Type B pancreatic cell (in vitro differentiated cells): ENCODE measurements around the gene MARK3. TPM values are rescaled to one million over a fixed set of nuclear protein-coding genes. Genes with fewer than 3 reads are reported as not detected.

Experiments used
- DNase-seq: peaks from one replicate; pipeline ENCODE4 v3.0.0; 2021; ENCODE audit warnings: mixed read lengths; ENCODE audit not compliant: unreplicated experiment; ENCODE audit errors: extremely low spot score
- H3K27ac Mint-ChIP-seq: 2 replicates; pipeline ENCODE4 v1.8.0; 2021; ENCODE audit warnings: mild to moderate bottlenecking, mixed read lengths
- H3K27me3 Mint-ChIP-seq: 2 replicates; pipeline ENCODE4 v1.8.0; 2021; ENCODE audit warnings: mixed read lengths
- H3K36me3 Mint-ChIP-seq: 2 replicates; pipeline ENCODE4 v1.8.0; 2021; ENCODE audit warnings: mixed read lengths
- H3K4me1 Mint-ChIP-seq: one replicate; pipeline ENCODE4 v1.8.0; 2021; ENCODE audit warnings: mixed read lengths; ENCODE audit not compliant: unreplicated experiment
- H3K4me3 Mint-ChIP-seq: 2 replicates; pipeline ENCODE4 v1.8.0; 2021; ENCODE audit warnings: mild to moderate bottlenecking, mixed read lengths
- H3K9me3 Mint-ChIP-seq: 2 replicates; pipeline ENCODE4 v1.8.0; 2021; ENCODE audit warnings: mixed read lengths
- total RNA-seq: library from RNA; stranded (reverse); gene quantifications from 2 replicates; pipeline ENCODE4 v1.2.1, GENCODE V29; 2021; ENCODE audit warnings: low replicate concordance
- TF ChIP-seq, protein P1 (sequence below): fragments of 200-600 bp; sonication (generic); conservative IDR thresholded peaks from 2 replicates; pipeline ENCODE4 v1.5.0; 2021; ENCODE audit warnings: antibody characterized with exemption, mild to moderate bottlenecking

Gene MARK3
- total RNA-seq, 1 donor from 2014 or later, result 91.4 TPM

DNA sequence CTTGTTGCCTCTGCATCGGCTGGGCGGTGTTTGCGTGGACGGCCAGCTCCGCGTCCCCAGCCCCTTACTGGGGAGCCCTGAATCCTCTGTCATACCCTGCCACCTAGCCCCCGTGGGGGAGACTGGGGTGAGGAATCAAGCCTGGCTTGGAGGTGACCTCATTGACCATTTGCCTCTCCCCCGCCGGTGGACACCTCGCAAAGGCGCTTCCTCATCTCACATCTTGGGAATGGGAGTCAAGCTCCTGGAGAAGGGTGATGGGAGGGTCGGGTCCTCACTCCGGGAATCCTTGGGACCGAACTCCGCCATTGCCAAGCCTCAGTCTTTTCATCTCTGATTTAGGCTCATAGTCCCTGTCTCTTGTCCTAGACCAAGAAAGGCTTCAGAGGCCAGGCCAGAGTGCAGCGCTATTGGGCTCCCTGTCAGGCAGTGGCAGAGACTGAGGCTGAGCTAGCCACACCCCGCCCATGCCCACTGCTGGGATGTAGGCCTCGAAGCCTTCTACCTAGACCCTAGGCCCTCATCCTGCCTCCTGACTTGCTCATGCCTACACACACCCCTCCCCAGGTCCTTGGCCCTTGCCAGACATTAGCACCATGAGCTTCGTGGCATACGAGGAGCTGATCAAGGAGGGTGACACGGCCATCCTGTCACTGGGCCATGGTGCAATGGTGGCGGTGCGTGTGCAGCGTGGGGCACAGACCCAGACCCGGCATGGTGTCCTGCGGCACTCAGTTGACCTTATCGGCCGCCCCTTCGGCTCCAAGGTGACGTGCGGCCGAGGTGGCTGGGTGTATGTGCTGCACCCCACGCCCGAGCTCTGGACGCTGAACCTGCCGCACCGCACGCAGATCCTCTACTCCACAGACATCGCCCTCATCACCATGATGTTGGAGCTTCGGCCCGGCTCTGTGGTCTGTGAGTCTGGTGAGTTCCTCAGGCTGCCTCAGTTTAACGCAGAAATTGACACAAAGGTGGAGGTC is 144.5 kb downstream of the MARK3 start:
- TF ChIP-seq, protein P1, sequence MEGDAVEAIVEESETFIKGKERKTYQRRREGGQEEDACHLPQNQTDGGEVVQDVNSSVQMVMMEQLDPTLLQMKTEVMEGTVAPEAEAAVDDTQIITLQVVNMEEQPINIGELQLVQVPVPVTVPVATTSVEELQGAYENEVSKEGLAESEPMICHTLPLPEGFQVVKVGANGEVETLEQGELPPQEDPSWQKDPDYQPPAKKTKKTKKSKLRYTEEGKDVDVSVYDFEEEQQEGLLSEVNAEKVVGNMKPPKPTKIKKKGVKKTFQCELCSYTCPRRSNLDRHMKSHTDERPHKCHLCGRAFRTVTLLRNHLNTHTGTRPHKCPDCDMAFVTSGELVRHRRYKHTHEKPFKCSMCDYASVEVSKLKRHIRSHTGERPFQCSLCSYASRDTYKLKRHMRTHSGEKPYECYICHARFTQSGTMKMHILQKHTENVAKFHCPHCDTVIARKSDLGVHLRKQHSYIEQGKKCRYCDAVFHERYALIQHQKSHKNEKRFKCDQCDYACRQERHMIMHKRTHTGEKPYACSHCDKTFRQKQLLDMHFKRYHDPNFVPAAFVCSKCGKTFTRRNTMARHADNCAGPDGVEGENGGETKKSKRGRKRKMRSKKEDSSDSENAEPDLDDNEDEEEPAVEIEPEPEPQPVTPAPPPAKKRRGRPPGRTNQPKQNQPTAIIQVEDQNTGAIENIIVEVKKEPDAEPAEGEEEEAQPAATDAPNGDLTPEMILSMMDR, result no peak
- Mint-ChIP-seq H3K4me3 (peak overlapping the region; percentile 97), H3K27me3 (no peaks in the 10 kb centered on the region), H3K4me1 (peaks cover 16% of the 10 kb centered on the region), H3K27ac (peak overlapping the region; percentile 86), H3K9me3 (no peaks in the 10 kb centered on the region), H3K36me3 (no peaks in the 10 kb centered on the region)
- no peak for DNase-seq

DNA sequence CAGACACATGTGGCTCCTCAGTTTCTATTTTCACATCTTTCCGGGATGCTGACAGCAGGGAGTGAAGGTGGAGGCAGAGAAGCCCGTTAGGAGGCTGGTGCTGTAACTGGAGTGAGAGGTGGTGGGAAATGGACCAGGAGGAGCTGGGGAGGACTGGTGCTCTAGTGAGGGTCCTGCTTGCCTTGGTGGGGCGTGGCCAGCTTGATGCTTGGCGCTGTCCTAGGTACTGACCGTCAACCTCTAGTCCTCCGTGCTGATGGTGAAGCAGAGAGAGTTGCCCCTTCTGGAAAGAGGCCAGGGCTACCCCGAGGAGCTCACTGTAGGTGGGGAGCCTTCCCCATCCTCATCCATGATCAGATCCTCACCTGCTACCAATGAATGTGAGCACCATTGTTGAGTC is 145.2 kb downstream of the MARK3 start:
- H3K4me3 Mint-ChIP-seq, result peak overlapping the region; percentile 97
- H3K36me3 Mint-ChIP-seq, result no peaks in the 10 kb centered on the region
- H3K27ac Mint-ChIP-seq, result peak overlapping the region; percentile 58
- TF ChIP-seq, protein P1, result no peak
- H3K9me3 Mint-ChIP-seq, result no peaks in the 10 kb centered on the region
- H3K4me1 Mint-ChIP-seq, result peaks cover 15% of the 10 kb centered on the region
- no peaks in the 10 kb centered on the region for H3K27me3 Mint-ChIP-seq
- no peak for DNase-seq

DNA sequence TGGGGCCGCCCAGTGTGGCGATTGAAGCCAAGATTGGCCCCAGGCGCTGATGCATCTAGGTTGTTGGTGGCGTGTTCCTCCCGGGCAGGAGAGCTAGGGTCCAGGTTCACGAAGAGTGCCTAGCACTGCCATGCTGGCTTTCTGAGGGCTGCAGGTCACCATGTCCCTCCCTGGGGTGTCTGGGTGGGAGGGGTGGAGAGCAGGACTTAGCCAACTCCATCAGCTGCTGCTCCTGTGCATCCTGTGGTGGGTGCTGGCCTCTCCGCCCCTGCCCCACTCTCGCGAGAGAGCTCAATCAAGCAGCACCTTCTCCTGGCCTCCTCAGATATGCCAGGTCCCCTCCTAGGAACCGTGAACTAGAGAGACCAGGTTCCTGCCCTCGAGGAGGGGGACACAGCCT is 145.6 kb downstream of the MARK3 start:
- Mint-ChIP-seq H3K27me3 (no peaks in the 10 kb centered on the region), H3K36me3 (no peaks in the 10 kb centered on the region), H3K9me3 (no peaks in the 10 kb centered on the region), H3K4me3 (peak overlapping the region; percentile 97), H3K27ac (no peak overlapping the region), H3K4me1 (peaks cover 11% of the 10 kb centered on the region)
- no peak for DNase-seq
- TF ChIP-seq, protein P1, result no peak

DNA sequence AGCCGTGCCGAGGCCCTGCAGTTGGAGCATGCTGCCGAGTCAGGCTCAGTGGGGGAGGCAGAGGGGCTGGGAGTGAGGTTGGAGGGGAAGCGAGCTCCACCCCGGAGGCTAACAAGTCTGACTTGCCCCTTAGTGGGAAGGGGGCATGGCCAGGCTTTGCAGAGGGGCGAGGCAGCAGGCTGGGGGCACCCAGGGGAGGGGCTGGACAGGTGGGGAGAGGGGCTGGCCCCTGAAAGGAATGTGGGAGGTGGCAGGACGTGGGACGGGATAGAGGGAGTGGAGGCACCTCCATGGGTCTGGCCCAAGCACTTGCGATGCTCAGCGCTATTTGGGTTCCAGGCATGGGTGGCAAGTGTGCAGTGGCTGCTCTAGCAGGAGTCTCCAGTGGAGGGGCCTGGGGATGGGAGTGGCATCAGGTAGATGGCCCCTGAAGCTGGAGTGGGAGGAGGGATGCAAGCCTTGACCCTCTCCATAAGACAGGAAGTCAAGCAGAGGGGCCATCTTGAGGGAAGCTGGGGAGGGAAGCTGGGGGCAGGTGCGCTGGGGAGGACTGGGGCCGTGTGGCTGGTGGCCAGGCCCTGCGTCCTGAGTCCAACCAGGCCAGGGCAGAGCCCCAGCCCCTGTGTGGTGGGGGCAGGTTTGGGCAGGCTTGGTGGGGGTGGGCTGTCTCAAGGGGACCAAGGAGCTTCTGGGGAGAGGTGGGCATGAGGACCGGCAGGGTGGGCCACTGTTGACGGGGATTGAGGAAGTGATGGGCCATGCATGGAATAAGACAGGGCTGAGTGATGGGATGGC is 146.4 kb downstream of the MARK3 start:
- Mint-ChIP-seq H3K4me3 (peak overlapping the region; percentile 72), H3K27me3 (no peaks in the 10 kb centered on the region), H3K27ac (no peak overlapping the region), H3K36me3 (no peaks in the 10 kb centered on the region), H3K4me1 (peaks cover 8% of the 10 kb centered on the region), H3K9me3 (no peaks in the 10 kb centered on the region)
- TF ChIP-seq, protein P1, result no peak
- no peak for DNase-seq

DNA sequence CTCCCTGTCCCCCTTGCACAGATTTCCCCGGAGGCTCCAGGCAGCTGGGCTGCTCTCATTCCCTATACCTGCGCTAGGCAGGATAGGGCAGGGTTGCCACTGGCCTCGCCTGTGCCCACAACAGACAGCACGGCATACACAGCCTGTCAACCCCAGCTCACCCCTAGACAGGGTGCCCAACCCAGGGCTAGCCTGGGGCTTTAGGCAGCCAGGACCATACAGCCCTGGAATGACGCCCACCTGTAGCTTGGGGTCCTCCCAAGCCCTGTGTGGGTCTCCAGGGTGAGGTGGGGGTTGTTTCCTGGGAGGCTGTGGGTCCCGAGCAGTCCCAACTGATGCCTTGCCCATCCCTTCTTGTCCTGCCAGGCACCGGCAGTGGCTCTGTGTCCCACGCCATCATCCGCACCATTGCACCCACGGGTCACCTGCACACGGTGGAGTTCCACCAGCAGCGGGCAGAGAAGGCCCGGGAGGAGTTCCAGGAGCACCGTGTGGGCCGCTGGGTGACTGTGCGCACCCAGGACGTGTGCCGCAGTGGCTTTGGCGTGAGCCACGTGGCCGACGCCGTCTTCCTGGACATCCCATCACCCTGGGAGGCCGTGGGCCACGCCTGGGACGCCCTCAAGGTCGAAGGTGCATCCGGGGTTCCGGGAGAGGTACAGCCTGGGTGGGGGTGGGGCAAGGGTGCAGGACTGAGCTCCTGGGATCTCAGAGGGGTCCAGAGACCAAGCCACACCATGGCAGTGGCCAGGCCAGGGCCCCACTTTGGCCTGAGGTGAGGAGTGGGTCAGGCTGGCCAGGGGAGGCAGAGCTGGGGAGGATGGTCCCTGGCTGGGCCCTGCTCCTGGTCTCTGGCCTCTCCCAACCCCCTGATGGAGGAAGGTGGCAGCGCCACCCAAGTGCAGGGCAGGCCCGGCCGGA is 147.3 kb downstream of the MARK3 start:
- H3K27me3 Mint-ChIP-seq, result no peaks in the 10 kb centered on the region
- H3K4me3 Mint-ChIP-seq, result peak overlapping the region; percentile 31
- DNase-seq, result no peak
- H3K27ac Mint-ChIP-seq, result no peak overlapping the region
- H3K36me3 Mint-ChIP-seq, result no peaks in the 10 kb centered on the region
- no peaks in the 10 kb centered on the region for H3K9me3 Mint-ChIP-seq
- TF ChIP-seq, protein P1, result no peak
- peaks cover 8% of the 10 kb centered on the region for H3K4me1 Mint-ChIP-seq
